Progenitor cell of endocrine pancreas (in vitro differentiated cells): ENCODE data around the gene APC2. TPM values are rescaled to one million over a fixed set of nuclear protein-coding genes. Genes with fewer than 3 reads are reported as not detected.

ENCODE experiments used
- DNase-seq: peaks from one replicate; pipeline ENCODE4 v3.0.0; 2021; ENCODE audit warnings: low spot score; ENCODE audit not compliant: unreplicated experiment
- H3K27ac Mint-ChIP-seq: 2 replicates; pipeline ENCODE4 v1.8.0; 2021; ENCODE audit warnings: mild to moderate bottlenecking, moderate library complexity, mixed read lengths
- H3K27me3 Mint-ChIP-seq: 2 replicates; pipeline ENCODE4 v1.8.0; 2021; ENCODE audit warnings: mixed read lengths
- H3K36me3 Mint-ChIP-seq: 2 replicates; pipeline ENCODE4 v1.8.0; 2022; ENCODE audit warnings: mixed read lengths; ENCODE audit not compliant: insufficient read depth
- H3K4me1 Mint-ChIP-seq: 2 replicates; pipeline ENCODE4 v1.8.0; 2021; ENCODE audit warnings: low read depth, mixed read lengths
- H3K4me3 Mint-ChIP-seq: 2 replicates; pipeline ENCODE4 v1.8.0; 2021; ENCODE audit warnings: low read depth, mild to moderate bottlenecking, moderate library complexity, mixed read lengths
- H3K9me3 Mint-ChIP-seq: 2 replicates; pipeline ENCODE4 v1.8.0; 2021; ENCODE audit warnings: low read depth, mixed read lengths
- total RNA-seq: library from RNA; stranded (reverse); gene quantifications from 2 replicates; pipeline ENCODE4 v1.2.1, GENCODE V29; 2021
- TF ChIP-seq, protein P1 (sequence below): fragments of 200-600 bp; sonication (generic); IDR thresholded peaks from one replicate; pipeline ENCODE4 v1.5.0; 2021; ENCODE audit warnings: antibody characterized with exemption, mild to moderate bottlenecking; ENCODE audit not compliant: unreplicated experiment

APC2 gene
- total RNA-seq, 1 donor from 2014 or later, result 5.8 TPM

DNA sequence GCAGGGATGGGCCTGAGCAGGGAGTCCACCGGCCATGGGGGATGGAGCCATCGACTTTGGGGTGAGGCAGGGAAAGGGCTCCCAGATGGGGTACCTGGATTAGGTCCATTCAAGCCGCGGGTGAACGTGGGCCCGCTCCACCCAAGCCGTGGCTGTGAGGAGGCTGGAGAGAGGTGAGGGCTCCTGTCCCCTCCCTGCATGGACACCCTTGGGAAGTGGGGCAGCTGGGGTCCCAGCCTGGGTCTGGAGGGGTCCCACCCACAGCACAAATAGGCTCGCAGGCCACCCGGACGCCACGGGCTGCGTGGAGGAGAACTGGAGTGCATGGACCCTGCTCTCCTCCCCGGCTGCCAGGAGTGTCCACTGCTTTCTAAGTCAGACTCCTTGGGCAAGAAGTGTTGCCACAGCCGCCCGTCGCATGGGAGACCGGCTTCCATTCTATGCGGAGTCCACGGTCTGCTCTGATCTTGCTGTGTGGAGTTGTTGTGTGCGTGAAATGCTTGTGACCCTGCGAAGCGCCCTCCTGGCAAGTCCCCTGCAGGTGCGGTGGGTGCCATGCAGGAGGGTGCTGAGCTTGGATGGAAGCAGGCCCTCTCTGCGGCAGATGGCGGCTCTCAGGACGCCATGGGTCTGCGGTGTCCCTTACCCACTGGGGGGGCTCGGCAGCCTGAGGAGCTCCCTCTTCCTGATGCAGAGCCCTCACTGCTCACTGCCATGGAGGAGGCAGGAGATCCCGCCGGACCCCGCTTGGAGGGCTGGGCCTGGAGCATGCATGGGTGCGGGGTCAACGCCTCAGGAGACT, 40.5 kb upstream of the APC2 start:
- DNase-seq, result no peak
- H3K36me3 Mint-ChIP-seq, result peaks cover 3% of the 10 kb centered on the region

DNA sequence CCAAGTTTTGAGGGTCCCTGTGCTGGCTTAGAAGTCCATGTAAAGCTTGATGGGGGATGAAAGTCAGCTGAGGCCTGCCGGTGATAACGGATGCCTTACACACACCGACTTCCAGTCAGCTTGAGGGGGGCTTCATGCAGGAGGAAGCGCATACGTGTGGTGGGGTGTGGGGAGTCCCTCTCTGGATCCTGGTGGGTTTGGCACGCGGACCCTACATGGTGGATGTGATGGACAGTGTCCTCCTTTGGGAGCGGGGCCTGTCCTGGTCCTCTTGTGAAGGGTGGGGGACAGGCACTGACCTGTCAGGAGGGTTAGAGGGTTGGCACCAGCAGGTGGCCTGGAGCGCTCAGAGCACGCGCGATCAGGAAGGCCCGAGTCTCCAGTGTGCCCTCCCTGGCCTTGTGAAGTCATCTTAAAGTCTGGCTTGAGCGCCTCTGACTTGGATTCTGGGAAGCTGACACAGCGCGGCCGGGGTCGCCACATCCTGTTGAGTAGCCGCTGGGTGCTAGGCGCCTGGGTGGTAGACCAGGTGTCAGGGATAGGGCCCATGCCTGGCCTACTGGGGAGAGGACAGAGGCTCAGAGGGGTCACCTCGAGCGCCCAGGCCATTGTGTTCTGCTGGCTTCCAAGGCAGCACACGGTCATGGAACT, 39.7 kb upstream of the APC2 start:
- no peak for DNase-seq
- Mint-ChIP-seq H3K9me3 (no peaks in the 10 kb centered on the region), H3K27me3 (no peaks in the 10 kb centered on the region), H3K4me1 (peaks cover 28% of the 10 kb centered on the region), H3K4me3 (peak overlapping the region; percentile 92), H3K36me3 (peaks cover 4% of the 10 kb centered on the region), H3K27ac (peak overlapping the region; percentile 86)
- TF ChIP-seq, protein P1, sequence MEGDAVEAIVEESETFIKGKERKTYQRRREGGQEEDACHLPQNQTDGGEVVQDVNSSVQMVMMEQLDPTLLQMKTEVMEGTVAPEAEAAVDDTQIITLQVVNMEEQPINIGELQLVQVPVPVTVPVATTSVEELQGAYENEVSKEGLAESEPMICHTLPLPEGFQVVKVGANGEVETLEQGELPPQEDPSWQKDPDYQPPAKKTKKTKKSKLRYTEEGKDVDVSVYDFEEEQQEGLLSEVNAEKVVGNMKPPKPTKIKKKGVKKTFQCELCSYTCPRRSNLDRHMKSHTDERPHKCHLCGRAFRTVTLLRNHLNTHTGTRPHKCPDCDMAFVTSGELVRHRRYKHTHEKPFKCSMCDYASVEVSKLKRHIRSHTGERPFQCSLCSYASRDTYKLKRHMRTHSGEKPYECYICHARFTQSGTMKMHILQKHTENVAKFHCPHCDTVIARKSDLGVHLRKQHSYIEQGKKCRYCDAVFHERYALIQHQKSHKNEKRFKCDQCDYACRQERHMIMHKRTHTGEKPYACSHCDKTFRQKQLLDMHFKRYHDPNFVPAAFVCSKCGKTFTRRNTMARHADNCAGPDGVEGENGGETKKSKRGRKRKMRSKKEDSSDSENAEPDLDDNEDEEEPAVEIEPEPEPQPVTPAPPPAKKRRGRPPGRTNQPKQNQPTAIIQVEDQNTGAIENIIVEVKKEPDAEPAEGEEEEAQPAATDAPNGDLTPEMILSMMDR, result no peak

More for the DNA sequence above, 40.5 kb upstream of the APC2 start:
- peak overlapping the region; percentile 96 for H3K27ac Mint-ChIP-seq
- no peaks in the 10 kb centered on the region for H3K27me3 Mint-ChIP-seq
- TF ChIP-seq, protein P1, result no peak
- peak overlapping the region; percentile 92 for H3K4me3 Mint-ChIP-seq
- H3K4me1 Mint-ChIP-seq, result peaks cover 23% of the 10 kb centered on the region
- H3K9me3 Mint-ChIP-seq, result no peaks in the 10 kb centered on the region

DNA sequence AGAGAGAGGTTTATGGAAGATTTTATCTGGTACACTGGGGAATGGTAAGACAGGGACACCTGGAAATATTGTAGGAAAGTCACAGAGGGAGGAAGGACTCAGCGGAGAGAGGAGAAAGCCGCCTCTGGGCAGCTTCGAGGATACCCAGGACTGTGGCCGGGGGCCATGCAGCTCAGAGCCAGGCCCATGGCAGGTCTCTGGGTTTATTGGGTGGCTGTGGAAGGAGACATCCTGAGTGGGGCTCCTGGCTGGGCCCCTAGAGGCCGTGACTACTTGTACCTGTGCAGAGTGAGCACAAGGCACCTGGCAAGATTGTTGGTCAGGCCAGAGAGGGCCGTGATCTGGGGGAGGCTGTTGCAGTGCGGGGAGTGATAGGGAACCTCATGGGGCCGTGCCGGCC, 39.1 kb upstream of the APC2 start:
- Mint-ChIP-seq H3K9me3 (no peaks in the 10 kb centered on the region), H3K36me3 (peaks cover 4% of the 10 kb centered on the region), H3K4me3 (peak overlapping the region; percentile 38), H3K4me1 (peaks cover 32% of the 10 kb centered on the region), H3K27me3 (no peaks in the 10 kb centered on the region), H3K27ac (peak overlapping the region; percentile 2)
- TF ChIP-seq, protein P1, result no peak
- DNase-seq, result no peak

DNA sequence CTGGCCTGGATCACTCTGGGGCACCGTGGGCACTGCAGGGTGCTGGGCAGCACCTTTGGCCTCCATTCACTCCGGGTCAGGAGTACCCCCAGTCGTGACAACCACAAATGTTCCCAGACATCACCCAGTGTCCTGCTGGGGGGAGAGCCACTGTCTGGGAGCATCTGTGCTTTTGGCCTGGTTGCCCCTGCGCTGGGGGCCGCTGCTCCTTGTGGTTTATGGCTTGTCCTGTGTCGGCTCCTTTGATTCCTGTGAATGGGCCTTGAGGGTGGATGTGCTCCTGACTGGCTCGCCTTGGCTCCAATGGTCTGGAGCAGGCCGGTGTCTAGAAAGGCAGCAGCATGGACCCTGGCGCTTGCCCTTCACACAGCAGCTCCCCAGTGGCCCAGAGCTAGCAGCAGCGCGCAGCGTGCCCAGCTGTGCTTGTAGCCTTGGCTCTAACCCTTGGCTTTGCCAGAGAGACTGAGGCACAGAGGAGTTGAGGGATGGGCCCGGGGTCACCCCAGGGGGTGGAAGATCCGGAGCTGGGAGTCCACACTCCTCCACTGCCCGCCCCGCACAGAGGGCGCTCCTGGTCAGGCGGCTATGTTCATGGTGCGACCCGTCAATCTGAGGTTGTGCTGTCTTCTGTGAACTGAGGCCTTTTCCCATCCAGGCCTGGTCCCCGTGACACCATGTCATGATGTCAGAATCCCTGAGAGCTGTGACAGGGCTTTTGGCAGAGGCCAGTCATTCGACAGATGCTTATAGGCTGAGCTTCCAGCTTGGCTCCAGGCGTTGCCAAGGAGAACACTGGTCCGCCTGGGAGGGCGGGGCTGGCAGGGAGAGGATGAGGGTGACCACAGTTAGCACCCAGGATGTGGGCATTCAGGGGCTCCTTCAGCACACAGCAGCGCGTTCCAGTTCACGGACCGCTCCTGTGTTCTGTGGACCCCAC, 38.4 kb upstream of the APC2 start:
- H3K4me1 Mint-ChIP-seq, result peaks cover 37% of the 10 kb centered on the region
- H3K27me3 Mint-ChIP-seq, result no peaks in the 10 kb centered on the region
- no peaks in the 10 kb centered on the region for H3K9me3 Mint-ChIP-seq
- no peak overlapping the region for H3K27ac Mint-ChIP-seq
- H3K4me3 Mint-ChIP-seq, result no peak overlapping the region
- no peak for DNase-seq
- H3K36me3 Mint-ChIP-seq, result peaks cover 4% of the 10 kb centered on the region
- TF ChIP-seq, protein P1, result no peak
